GM18520 (cell line): ENCODE measurements around the gene NHLRC2.
A peak's percentile ranks its signal among the peaks of the same experiment; 100 is the strongest.
"Not testable (repeated sequence)": the region's sequence is repeated elsewhere in the genome, so short reads cannot be mapped to it uniquely, and the experiment has no call there.

Experiments
- ATAC-seq: cut with Tn5 transposase; IDR thresholded peaks from one replicate; pipeline ENCODE4 v1.9.1; 2021; ENCODE audit not compliant: unreplicated experiment

NHLRC2 gene

DNA sequence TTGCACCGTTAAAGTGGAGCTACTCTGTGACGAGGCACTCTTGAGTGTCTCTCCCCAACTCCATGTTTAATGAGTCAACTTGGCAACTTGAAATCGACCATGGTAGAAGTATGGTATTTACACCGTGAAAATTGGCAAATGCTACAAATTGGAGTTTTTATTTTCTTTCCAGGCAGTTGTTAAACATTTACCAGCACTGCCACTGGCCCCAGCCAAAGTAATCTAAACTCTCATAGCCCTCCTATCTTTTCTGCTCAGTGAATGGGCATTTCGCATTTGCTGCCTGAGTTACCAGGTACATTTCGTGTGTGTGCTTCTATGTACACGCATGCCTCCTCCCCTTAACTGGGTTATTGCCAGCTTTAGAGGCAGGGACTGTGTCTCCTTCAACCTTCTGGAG lies 83.3 kb downstream of the NHLRC2 start:
- no peak for ATAC-seq

DNA sequence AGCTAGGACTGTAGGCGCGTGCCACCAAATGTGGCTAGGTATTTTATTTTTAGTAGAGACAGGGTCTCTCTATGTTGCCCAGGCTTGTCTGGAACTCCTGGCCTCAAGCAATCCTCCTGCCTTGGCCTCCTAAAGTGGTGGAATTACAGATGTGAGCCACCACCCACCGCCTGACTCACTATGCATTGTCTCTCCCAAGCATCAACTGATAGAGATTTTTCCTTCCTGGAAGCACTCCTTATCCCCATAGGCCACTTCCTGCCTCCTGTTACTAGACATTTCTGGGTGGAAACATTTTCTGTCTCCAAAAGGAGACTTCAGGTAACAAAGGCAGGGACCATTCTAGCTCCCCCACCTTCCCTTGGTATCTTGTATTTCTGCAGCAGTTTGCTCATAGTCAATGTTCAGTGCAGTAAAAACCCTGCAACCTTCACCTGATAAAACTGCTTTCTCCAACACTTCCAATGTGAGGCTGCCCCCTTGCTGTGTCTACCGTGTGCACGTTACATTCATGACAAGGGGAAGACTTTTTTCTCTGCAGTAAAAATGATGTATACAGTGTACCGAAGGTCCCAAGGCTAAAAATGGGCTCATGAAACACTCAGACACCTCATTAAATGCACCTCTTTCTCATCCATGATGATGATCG lies 84.9 kb downstream of the NHLRC2 start:
- no peak for ATAC-seq

DNA sequence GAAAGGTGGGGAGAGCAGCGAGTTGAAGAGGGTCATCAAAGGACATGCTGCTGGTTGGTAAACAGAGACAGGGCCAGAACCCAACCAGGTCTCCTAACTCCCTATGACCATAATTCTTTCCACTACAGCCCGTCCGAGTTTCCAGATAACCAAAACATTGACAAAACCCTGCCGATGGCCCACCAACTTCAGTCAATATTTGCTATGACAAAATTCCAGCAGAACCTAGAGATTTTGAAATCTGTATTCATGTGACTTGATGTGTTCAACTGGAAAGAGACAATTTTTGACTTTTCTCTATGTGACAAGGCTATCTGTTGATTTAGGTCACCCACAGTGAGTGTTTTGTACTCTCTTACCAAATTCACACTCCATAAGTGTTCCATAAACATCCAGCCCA lies 86.7 kb downstream of the NHLRC2 start:
- no peak for ATAC-seq

DNA sequence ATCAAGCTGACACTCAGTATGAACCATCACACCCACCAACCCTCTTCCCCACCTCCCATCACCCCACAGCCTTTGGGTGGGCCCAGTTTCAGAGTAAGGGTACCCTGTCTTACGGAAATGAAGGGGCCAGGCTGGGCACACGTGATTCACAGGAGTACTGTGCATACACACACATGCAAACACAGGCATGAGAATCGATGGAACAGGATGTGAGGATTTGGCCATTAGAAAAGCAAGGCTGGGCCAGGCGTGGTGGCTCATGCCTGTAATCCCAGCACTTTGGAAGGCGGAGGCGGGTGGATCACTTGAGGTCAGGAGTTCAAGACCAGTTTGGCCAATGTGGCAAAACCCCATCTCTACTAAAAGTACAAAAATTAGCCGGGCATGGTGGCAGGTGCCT lies 88.7 kb downstream of the NHLRC2 start:
- ATAC-seq = not testable (repeated sequence)

DNA sequence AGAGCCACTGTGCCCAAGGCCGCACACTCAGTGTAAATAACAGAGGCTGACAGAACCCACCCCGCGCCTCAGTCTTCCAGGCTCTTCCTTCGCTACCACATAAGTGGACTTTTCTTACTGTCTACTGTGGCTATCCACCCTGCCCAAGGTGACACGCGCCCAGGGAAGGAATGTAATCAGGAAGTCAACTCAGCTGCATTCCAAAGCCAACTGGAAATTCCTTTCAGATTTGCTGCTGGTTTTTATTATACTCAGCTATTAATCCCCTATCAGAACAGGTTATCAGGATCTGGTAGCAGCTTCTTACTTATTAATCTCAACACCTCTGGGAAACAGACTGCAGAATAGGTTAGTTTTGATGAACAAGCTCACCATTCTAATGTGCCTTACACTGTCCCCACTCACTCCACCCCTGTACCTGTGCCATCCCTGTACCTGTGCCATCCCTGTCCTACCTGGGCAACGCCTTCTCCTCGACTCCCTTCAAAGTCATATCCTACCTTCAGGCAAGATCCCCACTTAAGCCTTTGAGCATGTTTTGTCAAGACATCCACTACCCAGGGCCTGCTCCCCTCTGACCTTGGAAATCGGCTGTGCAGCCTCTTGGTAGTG lies 90.7 kb downstream of the NHLRC2 start:
- ATAC-seq = no peak

DNA sequence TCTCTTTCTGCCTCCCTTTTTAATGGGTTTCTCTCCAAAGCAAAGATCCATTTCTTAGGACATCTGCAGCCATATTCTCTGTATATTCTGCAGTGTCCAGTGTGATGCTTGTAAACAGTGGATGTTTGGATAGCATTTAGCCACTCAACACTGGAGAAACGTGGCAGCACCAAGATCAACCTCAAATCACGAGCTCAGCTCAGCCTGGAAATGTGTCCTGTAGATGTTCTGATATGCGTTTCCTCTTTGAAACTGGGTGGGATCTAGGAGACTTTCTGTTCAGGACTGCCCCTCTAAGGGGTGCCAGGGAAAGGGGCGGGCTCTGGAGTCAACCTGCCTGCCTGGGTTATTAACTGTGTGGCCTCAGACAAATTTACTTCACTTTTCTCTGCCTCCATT lies 91.2 kb downstream of the NHLRC2 start:
- ATAC-seq = no peak

DNA sequence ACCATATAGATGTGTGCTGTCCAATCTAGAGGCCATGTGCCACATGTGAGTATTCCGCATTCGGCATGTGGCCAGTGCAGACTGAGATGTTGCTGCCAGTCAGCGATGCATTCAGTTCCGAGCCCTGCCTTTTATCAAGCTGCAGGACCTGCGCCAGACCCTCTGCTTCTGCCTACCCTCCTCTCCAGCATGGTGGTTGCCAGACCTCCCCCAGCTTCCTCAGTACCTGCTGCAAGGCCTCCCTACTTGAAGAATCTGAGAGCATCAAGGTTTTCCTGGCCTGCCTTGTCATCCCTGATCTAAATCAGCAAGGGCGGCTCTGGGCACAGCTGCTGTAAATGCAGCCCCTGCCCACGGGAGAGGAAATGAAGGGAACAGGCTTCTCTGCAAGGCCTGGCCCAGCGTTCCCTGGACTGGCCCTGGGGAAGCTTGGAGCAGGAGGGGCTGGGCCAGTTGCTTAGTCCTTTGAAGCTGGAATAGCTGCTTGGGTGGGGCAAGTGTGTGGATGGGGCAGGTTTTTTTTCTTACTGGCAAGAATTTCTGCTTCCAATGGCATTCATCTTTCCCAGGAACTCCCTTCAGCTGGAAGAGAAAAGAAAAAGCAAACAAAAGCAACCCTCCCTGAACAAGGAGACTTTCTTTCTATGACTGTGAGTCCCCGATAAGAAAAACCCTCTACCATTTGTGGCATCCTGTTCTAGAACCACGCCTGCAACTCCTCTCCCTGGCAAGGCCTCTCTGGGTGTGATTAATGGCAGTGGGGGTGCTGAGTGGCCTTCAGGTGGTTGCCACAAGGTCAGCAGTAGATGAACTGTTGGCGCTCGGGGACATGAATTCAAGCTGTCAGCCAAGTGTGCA lies 93.0 kb downstream of the NHLRC2 start:
- no peak for ATAC-seq

DNA sequence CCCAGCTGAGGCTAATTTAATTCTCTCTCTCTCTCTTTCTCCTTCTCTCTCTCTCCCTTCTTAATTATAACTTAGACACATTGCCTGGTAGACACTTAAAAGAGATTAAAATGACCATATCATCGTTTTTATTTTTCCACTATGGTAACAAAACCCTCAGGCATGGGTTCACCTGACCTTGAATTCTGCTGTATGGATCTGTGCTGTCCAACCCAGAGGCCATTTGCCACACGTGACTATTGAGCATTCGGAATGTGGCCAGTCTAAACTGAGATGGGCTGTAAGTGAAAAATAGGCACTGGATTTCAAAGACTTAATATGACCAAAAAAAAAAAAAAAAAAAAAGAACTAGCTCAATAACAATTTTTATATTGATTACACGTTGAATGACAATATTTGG lies 93.6 kb downstream of the NHLRC2 start:
- no peak for ATAC-seq

DNA sequence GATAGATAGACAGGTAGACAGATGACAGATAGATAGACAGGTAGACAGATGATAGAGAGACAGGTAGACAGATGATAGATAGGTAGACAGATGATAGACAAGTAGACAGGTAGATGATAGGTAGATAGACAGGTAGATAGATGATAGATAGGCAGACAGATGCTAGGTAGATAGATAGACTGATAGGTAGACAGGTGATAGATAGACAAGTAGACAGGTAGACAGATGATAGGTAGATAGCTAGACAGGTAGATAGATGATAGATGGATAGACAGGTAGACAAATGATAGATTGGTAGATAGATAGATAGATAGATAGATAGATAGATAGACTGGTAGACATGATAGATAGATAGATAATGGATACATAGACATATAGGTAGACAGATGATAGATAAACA lies 95.8 kb downstream of the NHLRC2 start:
- no peak for ATAC-seq

DNA sequence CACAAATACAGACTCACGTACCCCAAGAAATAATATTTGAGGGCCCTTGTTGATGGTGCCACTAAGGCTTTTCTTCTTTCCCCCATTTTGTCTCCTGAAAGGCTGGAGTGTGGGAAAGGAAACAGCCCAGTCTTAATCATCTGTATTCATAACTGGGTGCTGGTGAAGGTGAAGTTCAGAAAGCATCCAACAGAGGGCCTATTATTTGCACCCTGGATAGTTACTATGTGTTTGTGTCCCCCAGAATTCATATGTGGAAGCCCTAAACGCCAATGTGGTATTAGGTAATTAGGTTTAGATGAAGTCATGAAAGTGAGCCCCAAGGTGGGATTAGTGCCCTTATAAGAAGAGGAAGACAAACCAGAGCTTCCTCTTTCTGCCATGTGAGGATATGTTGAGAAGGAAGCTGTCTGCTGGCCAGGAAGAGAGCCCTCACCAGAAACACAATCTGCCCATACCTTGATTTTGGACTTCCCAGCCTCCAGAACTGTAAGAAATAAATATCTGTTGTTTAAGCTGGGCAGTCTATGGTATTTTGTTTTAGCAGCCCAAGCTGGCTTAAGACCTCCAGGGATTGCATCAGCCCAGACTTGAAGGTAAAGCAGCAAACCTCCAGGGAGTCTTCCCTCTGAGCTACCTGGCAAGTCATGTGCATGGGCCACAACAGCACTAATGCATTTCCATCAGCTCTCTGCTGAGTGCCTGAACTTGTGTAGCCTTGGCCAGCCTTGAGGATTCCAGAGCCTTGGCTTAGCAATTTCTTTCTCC lies 99.2 kb downstream of the NHLRC2 start:
- no peak for ATAC-seq

DNA sequence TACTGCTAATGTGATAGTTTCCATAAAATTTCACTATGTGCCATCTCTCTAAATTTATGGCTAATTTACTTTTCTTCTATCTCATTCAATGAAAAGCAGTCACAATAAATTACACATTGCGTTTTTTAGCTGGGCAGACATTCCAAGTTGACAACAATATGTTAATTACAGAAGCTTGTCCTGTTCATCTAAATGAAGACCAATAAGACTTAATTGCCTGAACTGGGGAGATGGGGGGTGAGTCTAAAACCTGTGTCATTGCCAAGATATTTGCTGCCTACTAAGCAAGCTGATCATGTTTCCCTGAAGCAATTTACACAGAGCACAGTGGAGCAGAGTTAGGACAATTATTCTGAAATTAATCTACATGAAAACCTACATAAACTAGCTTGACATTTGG lies 99.9 kb downstream of the NHLRC2 start:
- no peak for ATAC-seq

DNA sequence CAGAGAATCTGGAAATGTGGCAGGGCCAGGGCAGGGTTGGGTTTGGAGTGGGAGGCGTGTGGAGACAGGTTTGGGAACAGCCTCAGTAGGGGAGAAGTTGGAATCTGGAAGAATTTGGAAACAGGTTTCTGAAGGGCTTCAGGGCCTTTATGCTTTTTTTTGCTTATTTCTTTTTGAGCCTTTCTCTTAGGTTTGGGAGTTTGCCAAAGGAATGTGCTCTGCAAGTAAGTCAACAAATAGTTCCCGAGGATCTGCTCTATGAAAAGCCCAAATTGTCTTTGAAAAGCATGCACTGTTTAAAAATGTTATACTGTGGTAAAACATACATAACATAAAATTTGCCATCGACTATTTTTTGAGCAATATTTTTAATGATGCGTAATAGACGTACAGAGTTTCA lies 102.6 kb downstream of the NHLRC2 start:
- no peak for ATAC-seq

DNA sequence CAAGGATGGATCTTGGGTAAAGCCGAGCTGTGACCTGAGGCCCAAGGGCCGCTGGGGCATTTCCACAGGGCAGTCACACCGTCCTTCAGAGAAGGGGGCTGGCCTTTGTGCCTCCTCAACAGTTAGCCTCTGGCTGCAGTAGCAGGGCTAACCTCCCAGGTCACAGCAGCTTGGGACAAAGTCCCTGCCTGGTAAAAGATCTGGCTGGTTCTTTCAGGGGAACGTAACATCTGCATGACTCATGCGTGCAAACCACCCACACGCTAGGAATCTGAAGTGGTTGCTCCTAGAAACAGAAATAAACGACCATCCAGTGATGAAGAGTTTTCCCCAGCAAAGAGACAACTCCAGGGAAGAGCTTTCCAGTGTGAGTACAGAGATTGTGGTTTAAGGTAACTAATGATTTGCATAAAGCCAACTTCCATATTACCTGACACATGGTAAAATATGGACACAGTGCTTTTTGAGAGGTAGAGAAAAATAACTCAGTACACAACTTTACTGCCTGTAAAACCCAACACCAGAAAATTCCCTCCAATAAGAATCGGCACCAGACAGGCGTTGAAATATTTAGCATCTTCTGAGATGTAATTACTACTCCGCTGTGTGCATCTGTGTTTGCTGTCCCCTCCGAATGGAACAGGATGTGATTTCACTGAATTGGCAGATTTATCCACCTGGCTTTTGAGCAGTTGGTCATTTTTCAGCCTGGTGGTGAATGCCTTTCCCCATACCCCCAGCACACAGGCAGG lies 104.3 kb downstream of the NHLRC2 start:
- ATAC-seq = no peak

DNA sequence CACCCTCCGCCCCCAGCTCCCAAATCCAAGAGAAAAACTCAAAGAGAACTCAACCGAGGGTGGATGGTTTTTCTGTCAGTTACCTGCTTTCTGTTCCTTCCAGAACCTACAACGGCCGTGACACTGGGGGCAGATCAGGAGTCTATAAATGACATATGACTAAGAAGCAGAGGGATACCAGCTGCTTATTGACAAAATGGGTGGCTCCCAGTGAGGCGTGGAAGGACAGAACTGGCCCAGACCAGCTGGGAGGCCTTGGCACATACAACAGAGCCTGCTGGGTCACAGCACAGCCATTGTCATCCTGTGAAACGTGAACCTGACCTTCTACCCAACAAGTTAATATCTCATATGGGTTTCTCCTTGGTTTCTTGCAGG lies 104.9 kb downstream of the NHLRC2 start:
- peak; percentile 29 for ATAC-seq

DNA sequence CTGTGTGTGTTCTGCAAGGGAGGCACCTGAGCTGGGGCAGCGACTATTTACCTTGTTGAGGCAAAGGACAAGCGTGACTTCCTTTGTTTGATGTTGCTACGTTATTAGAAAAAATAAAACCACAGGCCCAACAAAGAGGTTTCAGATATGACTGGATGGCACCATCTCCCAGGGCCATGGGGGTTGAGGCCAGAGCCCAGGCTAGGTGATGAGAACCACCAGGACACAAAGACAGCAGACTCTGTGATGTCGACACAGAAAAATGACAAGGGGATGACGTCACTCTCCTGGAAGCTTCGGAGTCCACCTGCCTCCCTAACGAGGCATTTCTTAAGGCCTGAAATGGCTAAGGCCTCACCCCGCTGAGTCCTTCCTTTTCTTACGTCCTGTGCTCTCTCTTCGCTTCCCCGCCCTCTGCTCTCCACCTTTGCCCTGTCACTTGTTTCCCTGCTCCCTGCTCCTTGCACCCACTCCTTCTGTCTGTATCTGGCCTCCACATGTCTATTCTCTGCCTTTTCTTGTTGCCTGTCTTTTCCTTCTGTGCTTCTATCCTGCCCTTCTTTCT lies 106.2 kb downstream of the NHLRC2 start:
- peak; percentile 30 for ATAC-seq

DNA sequence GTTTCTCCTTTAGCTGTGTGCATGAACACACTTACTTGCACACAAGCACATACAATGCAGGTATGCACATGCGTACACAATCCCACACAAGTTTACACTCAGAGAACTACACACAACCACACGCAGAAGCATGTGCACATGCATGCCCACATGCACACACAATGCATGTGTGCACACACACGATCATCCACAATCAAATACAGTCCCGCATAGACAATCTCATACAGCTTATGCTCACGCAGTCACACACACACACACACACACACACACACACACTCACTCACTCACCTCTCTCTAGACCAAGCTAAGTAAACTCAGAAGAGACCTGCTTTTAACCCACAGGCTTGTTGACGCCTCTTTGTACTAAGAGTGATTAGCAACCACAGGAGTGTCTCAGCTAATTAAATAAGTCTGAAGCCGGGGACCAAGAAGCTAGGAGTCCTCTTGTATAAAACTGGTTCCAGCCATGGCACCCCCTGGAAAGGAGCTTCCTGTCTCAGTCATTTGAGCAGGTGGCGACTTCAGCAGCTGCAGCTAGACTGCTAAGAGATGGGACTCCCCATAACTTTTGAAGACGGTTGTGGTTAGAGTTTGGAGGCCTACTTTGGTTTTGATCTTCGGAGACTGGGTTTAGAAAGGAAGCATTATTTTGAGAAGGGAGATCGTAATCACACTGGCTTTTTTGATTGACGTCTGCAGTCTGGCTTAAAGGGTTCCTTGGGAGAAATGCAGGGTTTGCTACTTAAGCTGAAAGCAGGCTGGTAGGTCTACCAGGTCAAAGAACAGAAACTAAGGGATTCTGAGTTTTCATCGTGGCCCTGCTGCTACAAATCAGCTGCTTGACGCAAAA lies 106.9 kb downstream of the NHLRC2 start:
- peak; percentile 72 for ATAC-seq

DNA sequence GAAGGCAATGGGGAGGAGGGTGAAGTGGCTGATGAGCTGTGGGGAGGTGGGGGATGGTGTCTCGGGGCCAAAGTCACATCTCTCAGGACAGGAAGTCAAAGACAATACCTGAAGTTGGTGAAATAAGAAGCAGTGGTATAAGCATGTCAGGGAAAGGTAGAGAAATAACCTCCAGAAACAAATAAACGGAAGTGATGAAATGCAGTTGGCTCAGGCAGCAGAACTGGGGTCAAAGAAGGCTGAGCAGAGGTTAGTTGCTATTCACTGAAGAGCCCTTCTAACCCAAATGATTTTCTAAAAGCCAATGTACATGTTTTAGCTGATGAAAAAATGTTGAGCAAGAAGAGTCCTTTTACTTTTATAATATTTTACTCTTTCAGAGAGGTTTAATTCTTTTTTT lies 110.6 kb downstream of the NHLRC2 start:
- ATAC-seq = no peak

DNA sequence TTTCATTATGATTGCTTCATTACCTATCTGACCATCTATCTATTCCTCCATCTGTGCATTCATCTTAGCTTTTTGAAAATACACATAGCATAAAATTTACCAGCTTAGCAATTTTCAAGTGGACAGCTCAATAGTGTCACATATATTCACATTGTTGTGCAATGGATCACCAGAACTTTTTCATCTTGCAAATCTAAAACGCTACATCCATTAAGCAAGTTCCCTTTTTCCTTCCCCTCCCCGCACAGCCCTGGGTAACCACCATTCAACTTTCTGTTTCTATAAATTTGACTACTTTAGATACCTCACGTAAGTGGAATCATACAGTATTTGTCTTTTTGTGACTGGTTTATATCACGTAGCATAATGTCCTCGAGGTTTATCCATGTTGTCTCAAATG lies 111.2 kb downstream of the NHLRC2 start:
- no peak for ATAC-seq
